Measurements from ENCODE around the gene SLC6A9.

SLC6A9 gene

DNA sequence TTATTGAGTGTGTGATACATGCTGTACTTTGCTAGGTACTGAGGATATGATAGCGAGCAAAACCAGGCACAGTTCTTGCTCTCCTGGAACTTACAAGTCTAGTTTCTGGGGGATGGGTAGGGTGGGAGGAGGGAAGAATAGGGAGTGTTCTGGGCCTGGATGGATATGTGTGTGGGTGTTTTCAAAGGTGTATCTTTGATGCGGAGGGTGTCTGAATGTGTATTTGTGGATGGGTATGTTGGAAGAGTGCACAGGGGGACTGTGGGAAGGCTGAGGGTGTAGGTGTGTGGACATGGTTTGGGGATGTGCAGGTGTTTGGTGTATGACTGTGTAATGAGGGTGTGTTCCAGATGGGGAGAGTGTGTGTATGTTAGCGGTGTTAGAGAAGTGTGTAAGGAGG, 65.9 kb downstream of the SLC6A9 start:
- DNase-seq = no peak

DNA sequence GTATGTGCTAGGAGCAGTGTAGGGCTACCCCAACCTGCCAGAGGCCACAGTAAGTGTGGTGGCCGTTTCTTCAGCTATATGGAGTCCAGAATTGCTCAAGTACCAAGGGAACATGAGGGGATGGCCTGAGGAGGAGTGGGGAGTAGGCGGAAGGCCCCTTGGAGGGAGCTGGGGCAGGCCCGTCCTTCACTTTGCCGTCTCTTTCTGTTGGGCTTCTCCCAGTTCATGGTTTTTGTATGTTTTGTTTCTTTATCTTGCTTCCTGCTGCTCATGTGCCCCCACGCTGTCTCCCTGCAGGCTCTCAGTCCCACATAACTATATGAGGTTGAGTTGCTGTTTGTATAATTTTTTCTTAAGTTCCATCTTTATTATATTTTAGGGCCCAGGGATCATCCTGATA, 67.4 kb downstream of the SLC6A9 start:
- no peak for DNase-seq

DNA sequence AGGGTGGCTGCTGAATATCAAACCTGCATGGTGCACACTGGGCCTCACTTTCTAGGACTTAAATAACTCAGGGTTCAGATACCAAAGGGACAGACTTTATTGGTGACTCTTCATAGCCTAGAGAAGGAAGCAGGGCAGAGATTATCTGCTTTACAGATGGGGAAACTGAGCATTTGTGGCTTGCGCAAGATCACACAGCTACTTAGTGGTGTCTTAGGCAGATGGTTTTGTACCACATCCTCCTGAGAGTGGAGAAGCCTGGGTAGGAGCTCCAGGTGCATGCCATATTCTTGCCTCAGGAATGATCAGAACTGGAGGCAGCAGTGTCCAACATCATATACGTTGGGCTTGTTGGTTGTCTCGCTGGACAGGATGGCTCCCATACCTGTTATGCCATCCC, 68.3 kb downstream of the SLC6A9 start:
- DNase-seq = no peak

GRCh38 chr1:43962324-43962723, 68.9 kb downstream of the SLC6A9 start:
- DNase-seq = no peak

GRCh38 chr1:43961692-43962091, 69.6 kb downstream of the SLC6A9 start:
- no peak for DNase-seq

- DNase-seq = no peak
Measured at GRCh38 chr1:43960798-43961197, 70.5 kb downstream of the SLC6A9 start.

- DNase-seq = no peak
Measured at GRCh38 chr1:43958351-43959255, 72.7 kb downstream of the SLC6A9 start.

GRCh38 chr1:43957407-43958040, 73.7 kb downstream of the SLC6A9 start:
- no peak for DNase-seq

GRCh38 chr1:43956234-43956633, 75.0 kb downstream of the SLC6A9 start:
- DNase-seq = no peak

DNA sequence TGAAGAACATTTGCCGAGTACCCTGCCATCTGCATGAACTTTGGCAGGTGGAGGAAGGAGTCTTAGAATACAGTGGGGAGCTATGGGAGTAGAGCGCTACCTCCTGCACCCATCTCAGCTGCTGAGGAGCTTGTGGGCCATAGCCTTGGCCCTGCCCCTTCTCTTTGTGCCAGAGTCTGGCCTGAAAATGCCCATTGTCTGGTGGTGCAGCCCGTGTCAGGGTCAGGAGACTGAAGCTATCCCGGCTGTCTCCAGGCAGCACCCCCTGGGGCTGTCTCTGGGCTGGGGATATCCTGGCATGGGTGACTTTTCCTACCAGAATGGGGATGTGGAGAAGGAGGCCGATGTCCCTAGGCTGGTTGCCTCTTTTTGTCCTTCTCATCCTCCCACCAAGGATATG, 77.2 kb downstream of the SLC6A9 start:
- DNase-seq = no peak

DNA sequence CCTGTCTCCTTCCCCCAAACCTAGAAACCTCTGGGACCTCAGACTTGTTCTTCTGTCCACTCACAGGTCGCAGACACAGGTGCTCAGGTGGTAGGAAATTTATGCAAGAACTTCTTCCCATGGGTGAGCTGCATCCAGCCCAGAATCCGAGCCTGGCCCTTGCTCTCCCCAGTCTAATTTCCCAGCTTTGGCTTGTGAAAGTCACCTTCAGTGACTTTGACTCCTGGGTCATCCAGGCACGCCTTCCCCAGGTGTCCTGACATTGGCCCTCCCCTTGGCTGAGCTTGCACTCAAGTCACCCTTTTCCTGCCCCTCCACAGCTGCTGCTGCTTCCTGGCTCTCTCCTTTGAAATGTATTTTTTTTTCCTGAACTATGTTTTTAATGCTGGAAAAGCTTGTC, 77.9 kb downstream of the SLC6A9 start:
- no peak for DNase-seq

- no peak for DNase-seq
Measured at GRCh38 chr1:43952731-43953346, 78.4 kb downstream of the SLC6A9 start.

DNA sequence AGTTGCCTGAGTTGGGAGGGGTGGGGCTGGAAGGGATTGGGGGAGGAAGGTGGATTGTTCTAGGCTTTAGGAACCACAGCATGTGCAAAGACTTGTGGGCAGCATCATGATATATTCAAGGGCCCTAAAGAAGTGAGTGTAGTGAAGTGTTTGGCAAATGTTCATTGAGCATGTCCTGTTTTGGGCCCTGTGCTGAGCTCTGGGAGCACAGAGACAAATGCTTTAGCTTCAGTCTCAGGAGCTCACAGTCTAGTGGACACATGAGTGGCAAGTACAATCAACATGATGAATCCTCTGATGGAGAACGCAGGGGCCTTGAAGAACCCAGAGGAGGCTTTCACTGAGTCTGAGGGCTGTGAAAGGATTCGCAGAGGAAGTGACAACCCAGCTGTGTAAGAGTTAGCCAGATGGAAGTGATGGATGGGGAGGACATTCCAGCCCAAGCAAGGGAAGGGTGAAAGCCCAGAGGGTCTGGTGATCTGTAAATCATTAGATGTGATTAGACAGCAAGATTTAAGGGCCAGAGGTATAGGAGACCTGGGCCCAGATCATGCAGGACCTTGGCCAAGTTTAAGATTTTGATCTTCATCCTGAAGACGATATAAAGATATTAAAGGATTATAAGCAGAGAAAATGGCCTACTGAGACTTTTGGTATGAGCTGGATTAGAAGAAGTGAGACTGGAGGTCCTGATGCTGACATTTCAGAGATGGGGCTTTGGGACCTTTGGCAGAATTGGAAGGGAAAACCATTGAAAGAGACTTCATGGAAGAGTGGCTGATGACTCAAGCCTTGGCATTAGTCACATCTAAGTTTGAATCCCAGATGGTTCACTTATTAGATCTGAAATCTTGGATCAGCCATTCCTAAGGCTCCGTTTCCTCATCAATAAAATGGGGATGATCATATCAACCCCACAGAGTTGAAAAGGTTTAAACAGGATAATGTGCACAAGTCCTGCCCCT, 80.0 kb downstream of the SLC6A9 start:
- no peak for DNase-seq

GRCh38 chr1:43949678-43950077, 81.6 kb downstream of the SLC6A9 start:
- DNase-seq = no peak

DNA sequence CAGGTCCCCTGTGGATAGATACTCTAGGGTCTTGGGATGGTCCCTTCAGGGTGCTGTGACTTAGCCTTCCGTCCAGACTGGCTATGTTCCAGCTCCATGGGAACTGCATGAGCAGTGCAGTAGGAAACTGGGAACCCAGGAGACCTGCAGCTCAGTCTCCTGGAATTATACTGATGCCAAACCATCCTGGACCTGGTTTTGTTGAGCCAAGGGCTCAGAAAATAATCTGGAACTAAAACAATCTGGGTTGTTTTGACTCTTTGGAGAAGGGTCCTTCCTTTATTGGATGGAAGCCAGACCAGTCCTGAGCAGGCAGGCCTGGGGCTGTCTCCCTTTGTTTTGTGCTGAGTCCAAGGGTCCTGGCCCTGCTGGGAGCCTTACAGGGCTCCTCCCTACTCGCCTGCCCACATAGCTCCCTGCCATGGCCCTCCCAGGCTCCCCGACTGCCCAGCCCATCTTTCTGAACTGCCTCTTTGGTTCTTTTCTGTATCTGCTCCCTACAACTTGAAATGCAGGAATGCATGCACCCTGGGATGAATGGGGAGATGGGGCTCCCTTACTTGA, 83.3 kb downstream of the SLC6A9 start:
- DNase-seq = no peak

GRCh38 chr1:43947061-43947873, 84.0 kb downstream of the SLC6A9 start:
- DNase-seq = no peak

Measured in inflammatory macrophage treated with lipopolysaccharide for 4 hours (primary cell).